Neural cell (in vitro differentiated cells): ENCODE data around the gene DUXB.

Experiments
- CTCF ChIP-seq: fragments of 450-650 bp; IDR thresholded peaks from 2 replicates; pipeline ENCODE4 v1.5.1; 2014; ENCODE audit warnings: antibody characterized with exemption, mild to moderate bottlenecking, moderate library complexity; ENCODE audit not compliant: poor library complexity, severe bottlenecking
- EP300 ChIP-seq: fragments of 450-650 bp; conservative IDR thresholded peaks from 2 replicates; pipeline ENCODE4 v1.6.1; 2014; ENCODE audit warnings: antibody characterized with exemption, mild to moderate bottlenecking, moderate library complexity; ENCODE audit not compliant: poor library complexity, severe bottlenecking
- EZH2 ChIP-seq: fragments of 200-600, 300-800 bp; shearing (Covaris generic), sonication (generic); IDR thresholded peaks from 2 replicates; pipeline ENCODE4 v1.6.1; 2014; ENCODE audit warnings: antibody characterized with exemption, low read length, borderline replicate concordance, mild to moderate bottlenecking; ENCODE audit not compliant: insufficient read depth, poor library complexity, severe bottlenecking
- RAD21 ChIP-seq: fragments of 450-650 bp; conservative IDR thresholded peaks from 2 replicates; pipeline ENCODE4 v1.6.1; 2014; ENCODE audit warnings: antibody characterized with exemption, mild to moderate bottlenecking, moderate library complexity
- TAF1 ChIP-seq: IDR thresholded peaks from 2 replicates; pipeline ENCODE4 v1.6.1; 2012; ENCODE audit warnings: low read depth

DNA sequence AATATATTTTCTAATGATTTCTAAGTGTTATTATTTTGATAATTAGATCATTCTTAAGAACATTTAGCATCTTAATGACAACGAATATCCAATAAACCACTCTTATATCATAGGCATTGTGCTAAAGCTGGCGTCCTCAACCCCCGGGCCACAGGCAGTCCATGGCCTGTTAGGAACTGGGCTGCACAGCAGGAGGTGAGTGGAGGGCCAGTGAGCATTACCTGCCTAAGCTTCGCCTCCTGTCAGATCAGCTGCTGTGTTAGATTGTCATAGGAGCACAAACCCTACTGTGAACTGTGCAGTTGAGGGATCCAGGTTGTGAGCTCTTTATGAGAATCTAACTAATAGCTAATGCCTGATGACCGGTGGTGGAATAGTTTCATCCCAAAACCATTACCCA is 3.7 kb downstream of the DUXB start:
- TF ChIP-seq CTCF, result no peak
- no peak for TF ChIP-seq TAF1
- no peak for TF ChIP-seq RAD21
- TF ChIP-seq EP300, result no peak
- no peak for TF ChIP-seq EZH2
